Pancreas (tissue), 10 donors: Measurements from ENCODE around the gene SEMA4F. TPM values are rescaled to one million over a fixed set of nuclear protein-coding genes. Genes with fewer than 3 reads are reported as not detected.

Experiments used
- ATAC-seq, 4 donors: fragments of 200-7000 bp; cut with Tn5 transposase; one replicate each; pipeline versions ENCODE4 v1.8.0 to v1.9.1; 2020; ENCODE audit warnings: mild to moderate bottlenecking in 4 of 4, moderate library complexity in 4 of 4
- DNase-seq, 6 donors: peaks; one replicate each; pipeline ENCODE4 v3.0.0-alpha.2; 2020
- FAIRE-seq: peaks from 2 replicates; lab custom pipeline; 2012; peaks lifted over from hg19 to GRCh38; lab: Jason Lieb, UNC
- H3K27ac ChIP-seq, 4 donors: fragments of 200-600 bp; sonication (generic); 1 replicate in 3 of 4; 2 replicates in 1 of 4; pipeline versions ENCODE4 v1.5.0 to v1.8.0; 2020
- H3K27me3 ChIP-seq, 4 donors: fragments of 200-600 bp; one replicate each; pipeline ENCODE4 v1.8.0; 2021
- H3K36me3 ChIP-seq, 3 donors: fragments of 200-600 bp; sonication (generic) in 1 of 3; one replicate each; pipeline versions ENCODE4 v1.5.0 to v1.8.0; 2020 to 2021
- H3K4me1 ChIP-seq, 3 donors: fragments of 200-600 bp; one replicate each; pipeline ENCODE4 v1.8.0; 2021
- H3K4me3 ChIP-seq, 4 donors: fragments of 200-600 bp; sonication (generic) in 2 of 4; one replicate each; pipeline versions ENCODE4 v1.5.0 to v1.8.0; 2020 to 2021
- H3K9me3 ChIP-seq, 4 donors: fragments of 200-600 bp; one replicate each; pipeline ENCODE4 v1.8.0; 2021
- CTCF ChIP-seq, 4 donors: fragments of 200-600 bp; sonication (generic) in 3 of 4; IDR thresholded peaks; one replicate each; pipeline versions ENCODE4 v1.5.0 to v1.8.0; 2021; ENCODE audit warnings: antibody characterized with exemption in 4 of 4
- WGBS, 2 donors: extraction: QIAGEN DNeasy Blood & Tissue Kit; methylation state at CpG; one replicate each; pipeline ENCODE4 v1.1.7; 2013; 5-methylcytosine and 5-hydroxymethylcytosine counted together
- intact Hi-C, 3 donors: fragments of 100-400 bp; cut with DNase I; formaldehyde crosslinking; loops; one replicate each; pipeline versions ENCODE4 v1.11.1 to v1.14.2; 2022
- polyA plus RNA-seq, 2 donors: library from polyadenylated mRNA; stranded (reverse); fragments of 200-250 nt; gene quantifications; one replicate each; pipeline ENCODE4 v1.2.3, GENCODE V29; 2013
- total RNA-seq, 6 donors: library from RNA; stranded (reverse); fragmentation: NEBNext Ultra II Directional in 4 of 6; extraction: Animal tissue kit (Norgen Biotek cat#: 25700) in 4 of 6; gene quantifications; one replicate each; pipeline versions ENCODE4 v1.2.1 to v1.2.4, GENCODE V29; 2021 to 2023
- donor health status: healthy with polysubstance abuse.
- donor health status: DM: no; HTN: no; CAD: no; lungs with moderate emphysema.
- donor health status: DM: no; HTN: no; CAD: no.
- donor health status: control.
- donor health status: control.
- donor health status: Bipolar disorder and iron deficiency.
- donor health status: DM: yes; HTN: yes; CAD: no.
- donor health status: DM: no; HTN: no; CAD: no.
- donor health status: DM: no; HTN: no; CAD: no.
- donor health status: DM: yes; HTN: yes; CAD: no.

Gene SEMA4F
- total and polyA plus RNA-seq, 8 donors = 1.9 to 5.9 (median 2.6) TPM

- H3K27ac ChIP-seq = no peak overlapping the region
- ATAC-seq = peak in 3 of 4 donors; percentile 38 to 63 (median 44)
These were observed 21.7 kb upstream of the SEMA4F start for GRCh38 chr2:74632209-74632938.

GRCh38 chr2:74632939-74633312 is 21.1 kb upstream of the SEMA4F start:
- Histone ChIP-seq H3K4me3 (no peak overlapping the region), H3K9me3 (no peaks in the 10 kb centered on the region), H3K36me3 (no peaks in the 10 kb centered on the region), H3K27ac (no peak overlapping the region), H3K4me1 (peaks cover 0 to 5% (median 0%) of the 10 kb centered on the region in 3 donors), H3K27me3 (no peaks in the 10 kb centered on the region)
- TF ChIP-seq CTCF (IDR thresholded peaks at IDR 0.05) = no peak
- intact Hi-C loops = no loop called here
- FAIRE-seq = no peak
- no peak for DNase-seq
- no peak for ATAC-seq

More at GRCh38 chr2:74632209-74632938, 21.7 kb upstream of the SEMA4F start:
- DNase-seq (no peak), FAIRE-seq (no peak)
- Histone ChIP-seq H3K36me3 (no peaks in the 10 kb centered on the region), H3K27me3 (no peaks in the 10 kb centered on the region), H3K4me3 (no peak overlapping the region), H3K4me1 (peaks cover 0 to 5% (median 0%) of the 10 kb centered on the region in 3 donors), H3K9me3 (no peaks in the 10 kb centered on the region)
- TF ChIP-seq CTCF (IDR thresholded peaks at IDR 0.05) = no peak
- 80 to 81% methylated on average over 3 of the region's 3 CpGs for WGBS, 2 donors
- intact Hi-C loops = no loop called here

GRCh38 chr2:74639550-74639949 is 14.5 kb upstream of the SEMA4F start:
- FAIRE-seq = no peak
- no peak for TF ChIP-seq CTCF (IDR thresholded peaks at IDR 0.05)
- H3K27me3 ChIP-seq = no peaks in the 10 kb centered on the region
- no peaks in the 10 kb centered on the region for H3K36me3 ChIP-seq
- no peak for DNase-seq
- no peak overlapping the region for H3K27ac ChIP-seq
- 70 to 71% methylated on average over 2 of the region's 2 CpGs for WGBS, 2 donors
- no peak overlapping the region for H3K4me3 ChIP-seq
- H3K9me3 ChIP-seq = no peaks in the 10 kb centered on the region
- ATAC-seq = no peak
- intact Hi-C loops = no loop called here
- no peaks in the 10 kb centered on the region for H3K4me1 ChIP-seq

- ATAC-seq = no peak
- WGBS, 2 donors = 77 to 80% methylated on average over 4 of the region's 4 CpGs
- H3K4me1 ChIP-seq = no peaks in the 10 kb centered on the region
- intact Hi-C loops = no loop called here
- H3K27me3 ChIP-seq = no peaks in the 10 kb centered on the region
- H3K4me3 ChIP-seq = no peak overlapping the region
- no peak for DNase-seq
- H3K36me3 ChIP-seq = no peaks in the 10 kb centered on the region
- TF ChIP-seq CTCF (IDR thresholded peaks at IDR 0.05) = no peak
- no peak overlapping the region for H3K27ac ChIP-seq
- no peak for FAIRE-seq
- no peaks in the 10 kb centered on the region for H3K9me3 ChIP-seq
These were observed 8.7 kb upstream of the SEMA4F start for GRCh38 chr2:74645344-74645743.

- Histone ChIP-seq H3K9me3 (no peaks in the 10 kb centered on the region), H3K4me1 (no peaks in the 10 kb centered on the region), H3K36me3 (no peaks in the 10 kb centered on the region), H3K27me3 (no peaks in the 10 kb centered on the region), H3K27ac (no peak overlapping the region), H3K4me3 (no peak overlapping the region)
- WGBS, 2 donors = 53 to 58% methylated on average over 2 of the region's 2 CpGs
- no peak for ATAC-seq
- TF ChIP-seq CTCF (IDR thresholded peaks at IDR 0.05) = no peak
- FAIRE-seq = no peak
- intact Hi-C loops = no loop called here
- DNase-seq = no peak
These were observed 7.8 kb upstream of the SEMA4F start for GRCh38 chr2:74646201-74646600.
